ENCODE measurements around the gene WWOX. TPM values are rescaled to one million over a fixed set of nuclear protein-coding genes. Genes with fewer than 3 reads are reported as not detected.

The WWOX gene
- total RNA-seq, 2 donors from 2014 or later, result 30.0 to 35.4 TPM

GRCh38 chr16:78476615-78477014 is 377.2 kb downstream of the WWOX start:
- H3K4me3 ChIP-seq (ENCODE audit: low read length), result no peak overlapping the region

GRCh38 chr16:78478267-78478861 is 378.9 kb downstream of the WWOX start:
- Histone ChIP-seq H3K9me3 (ENCODE audit: control insufficient read depth, low read length) (no peaks in the 10 kb centered on the region), H3K4me1 (ENCODE audit: control insufficient read depth, insufficient read depth, low read length) (peaks cover 13% of the 10 kb centered on the region), H3K27ac (ENCODE audit: low read depth, low read length) (no peak overlapping the region), H3K36me3 (ENCODE audit: control insufficient read depth, insufficient read depth, low read length) (no peaks in the 10 kb centered on the region), H3K27me3 (ENCODE audit: control insufficient read depth, insufficient read depth, low read length, poor library complexity, severe bottlenecking) (no peaks in the 10 kb centered on the region), H3K9ac (ENCODE audit: extremely low read depth, low read length, poor library complexity, severe bottlenecking) (no peak overlapping the region), H3K4me3 (ENCODE audit: low read length) (no peak overlapping the region)
- Mint-ChIP-seq H3K27ac (peak overlapping the region; percentile 27), H3K9me3 (no peaks in the 10 kb centered on the region), H3K4me1 (peaks cover 44% of the 10 kb centered on the region), H3K4me3 (no peak overlapping the region), H3K36me3 (ENCODE audit: low read depth) (no peaks in the 10 kb centered on the region), H3K27me3 (ENCODE audit: insufficient read depth) (no peaks in the 10 kb centered on the region)
- peak; percentile 65 for TF ChIP-seq CTCF (conservative IDR thresholded peaks at IDR 0.05)
- 66 to 67% methylated on average over 4 to 7 of the region's 7 CpGs for WGBS, 2 experiments (ENCODE audit: insufficient coverage in 1 of 2, insufficient read length in 1 of 2)
- peak; percentile 75 for DNase-seq

More at GRCh38 chr16:78476615-78477014, 377.2 kb downstream of the WWOX start:
- H3K36me3 ChIP-seq (ENCODE audit: control insufficient read depth, insufficient read depth, low read length), result no peaks in the 10 kb centered on the region
- H3K27me3 ChIP-seq (ENCODE audit: control insufficient read depth, insufficient read depth, low read length, poor library complexity, severe bottlenecking), result no peaks in the 10 kb centered on the region
- TF ChIP-seq CTCF (conservative IDR thresholded peaks at IDR 0.05), result no peak
- peaks cover 53% of the 10 kb centered on the region for H3K4me1 Mint-ChIP-seq
- H3K4me3 Mint-ChIP-seq, result no peak overlapping the region
- H3K9me3 ChIP-seq (ENCODE audit: control insufficient read depth, low read length), result no peaks in the 10 kb centered on the region
- H3K27ac Mint-ChIP-seq, result no peak overlapping the region
- no peaks in the 10 kb centered on the region for H3K9me3 Mint-ChIP-seq
- WGBS, 2 experiments (ENCODE audit: insufficient coverage in 1 of 2, insufficient read length in 1 of 2), result 77 to 100% methylated on average over 1 to 5 of the region's 7 CpGs
- no peaks in the 10 kb centered on the region for H3K36me3 Mint-ChIP-seq (ENCODE audit: low read depth)
- H3K27me3 Mint-ChIP-seq (ENCODE audit: insufficient read depth), result no peaks in the 10 kb centered on the region
- H3K9ac ChIP-seq (ENCODE audit: extremely low read depth, low read length, poor library complexity, severe bottlenecking), result no peak overlapping the region
- no peak for DNase-seq
- peaks cover 18% of the 10 kb centered on the region for H3K4me1 ChIP-seq (ENCODE audit: control insufficient read depth, insufficient read depth, low read length)
- no peak overlapping the region for H3K27ac ChIP-seq (ENCODE audit: low read depth, low read length)

- no peak overlapping the region for H3K4me3 Mint-ChIP-seq
- Histone ChIP-seq H3K27ac (ENCODE audit: low read depth, low read length) (no peak overlapping the region), H3K4me1 (ENCODE audit: control insufficient read depth, insufficient read depth, low read length) (peaks cover 13% of the 10 kb centered on the region), H3K4me3 (ENCODE audit: low read length) (no peak overlapping the region), H3K9ac (ENCODE audit: extremely low read depth, low read length, poor library complexity, severe bottlenecking) (no peak overlapping the region), H3K9me3 (ENCODE audit: control insufficient read depth, low read length) (no peaks in the 10 kb centered on the region), H3K27me3 (ENCODE audit: control insufficient read depth, insufficient read depth, low read length, poor library complexity, severe bottlenecking) (no peaks in the 10 kb centered on the region), H3K36me3 (ENCODE audit: control insufficient read depth, insufficient read depth, low read length) (no peaks in the 10 kb centered on the region)
- H3K36me3 Mint-ChIP-seq (ENCODE audit: low read depth), result no peaks in the 10 kb centered on the region
- WGBS, 2 experiments (ENCODE audit: insufficient coverage in 1 of 2, insufficient read length in 1 of 2), result 84% methylated on average over 2 of the region's 2 CpGs; no CpG with 5 or more reads in 1 of the 2 experiments
- no peaks in the 10 kb centered on the region for H3K9me3 Mint-ChIP-seq
- no peak overlapping the region for H3K27ac Mint-ChIP-seq
- TF ChIP-seq CTCF (conservative IDR thresholded peaks at IDR 0.05), result no peak
- peaks cover 31% of the 10 kb centered on the region for H3K4me1 Mint-ChIP-seq
- H3K27me3 Mint-ChIP-seq (ENCODE audit: insufficient read depth), result no peaks in the 10 kb centered on the region
- DNase-seq, result peak; percentile 57
Measured at GRCh38 chr16:78479723-78480122, 380.3 kb downstream of the WWOX start.

Data from endodermal cell (in vitro differentiated cells).